Measurements from ENCODE around the gene CPM. TPM values are rescaled to one million over a fixed set of nuclear protein-coding genes. Genes with fewer than 3 reads are reported as not detected.
"Not testable (repeated sequence)": the region's sequence is repeated elsewhere in the genome, so short reads cannot be mapped to it uniquely, and the experiment has no call there.

CPM gene
- total RNA-seq, 4 donors from 2014 or later, result 11.7 to 45.4 (median 33.9) TPM

DNA sequence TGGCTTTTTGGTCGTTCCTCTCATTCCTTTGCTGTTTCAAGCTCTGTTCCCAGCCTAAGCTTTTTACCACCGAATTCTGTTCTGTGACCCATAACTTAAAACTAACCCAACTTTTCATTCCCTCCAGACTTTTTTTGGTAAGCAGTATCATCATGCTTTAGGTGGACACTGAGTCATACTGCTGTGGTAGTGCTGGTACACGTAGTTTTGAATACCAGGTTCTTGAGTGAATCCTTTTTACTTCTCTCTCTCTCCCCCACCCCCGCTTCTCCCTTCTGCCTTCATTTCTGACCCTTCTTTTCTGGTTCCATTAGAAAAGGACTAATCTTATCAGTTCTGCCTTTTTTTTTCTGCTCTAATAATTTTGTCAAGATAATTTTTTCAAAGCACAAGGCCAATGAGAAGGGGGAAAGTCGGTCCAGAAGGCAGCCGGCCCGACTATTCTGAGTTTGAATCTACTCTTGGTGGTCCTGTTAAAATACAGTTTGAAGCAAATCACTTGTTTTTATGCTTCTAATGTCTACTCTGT lies 127.3 kb downstream of the CPM start:
- no peak for TF ChIP-seq CTCF (IDR thresholded peaks at IDR 0.05)
- no peak for TF ChIP-seq POLR2A (IDR thresholded peaks at IDR 0.05)
- Histone ChIP-seq H3K4me1 (peaks cover 0 to 3% (median 0%) of the 10 kb centered on the region in 4 donors), H3K27me3 (no peaks in the 10 kb centered on the region), H3K36me3 (peaks cover 0 to 8% (median 0%) of the 10 kb centered on the region in 3 donors), H3K4me3 (no peak overlapping the region), H3K9me3 (no peaks in the 10 kb centered on the region), H3K27ac (no peak overlapping the region)
- DNase-seq, result no peak

- no peak for TF ChIP-seq CTCF (IDR thresholded peaks at IDR 0.05)
- no peak for TF ChIP-seq POLR2A (IDR thresholded peaks at IDR 0.05)
- Histone ChIP-seq H3K27ac (no peak overlapping the region), H3K4me3 (no peak overlapping the region), H3K36me3 (peaks cover 0 to 2% (median 0%) of the 10 kb centered on the region in 3 donors), H3K9me3 (no peaks in the 10 kb centered on the region), H3K27me3 (no peaks in the 10 kb centered on the region), H3K4me1 (peaks cover 0 to 3% (median 0%) of the 10 kb centered on the region in 4 donors)
- DNase-seq, result no peak
Measured at GRCh38 chr12:68804657-68805591, 128.0 kb downstream of the CPM start.

GRCh38 chr12:68803948-68804656 lies 128.9 kb downstream of the CPM start:
- Histone ChIP-seq H3K9me3 (no peaks in the 10 kb centered on the region), H3K4me1 (peaks cover 0 to under 1% (median 0%) of the 10 kb centered on the region in 4 donors), H3K4me3 (no peak overlapping the region), H3K27ac (no peak overlapping the region), H3K36me3 (no peaks in the 10 kb centered on the region), H3K27me3 (no peaks in the 10 kb centered on the region)
- no peak for TF ChIP-seq POLR2A (IDR thresholded peaks at IDR 0.05)
- DNase-seq, result no peak

- not testable (repeated sequence) for H3K4me1 ChIP-seq, DNase-seq, H3K4me3 ChIP-seq, H3K9me3 ChIP-seq, H3K36me3 ChIP-seq, H3K27me3 ChIP-seq
- peak overlapping the region in 1 of 4 donors; percentile 12 for H3K27ac ChIP-seq
Measured at GRCh38 chr12:68802911-68803651, 129.9 kb downstream of the CPM start.

DNA sequence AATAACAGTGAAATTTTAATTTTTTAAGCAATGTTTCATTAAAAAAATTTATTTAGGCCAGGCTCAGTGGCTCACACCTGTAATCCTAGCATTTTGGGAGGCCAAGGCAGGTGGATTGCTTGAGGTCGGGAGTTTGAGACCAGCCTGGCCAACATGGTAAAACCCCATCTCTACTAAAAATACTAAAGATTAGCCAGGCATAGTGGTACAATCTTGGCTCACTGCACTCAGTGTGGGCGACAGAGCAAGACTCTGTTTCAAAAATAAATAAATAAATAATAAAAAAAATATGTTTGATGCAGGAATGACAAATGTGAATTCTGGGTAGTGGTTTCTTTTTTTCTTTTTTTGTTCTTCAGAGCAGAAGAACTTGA lies 130.6 kb downstream of the CPM start:
- not testable (repeated sequence) for DNase-seq, H3K4me3 ChIP-seq, H3K36me3 ChIP-seq, H3K27ac ChIP-seq, H3K9me3 ChIP-seq, H3K27me3 ChIP-seq, H3K4me1 ChIP-seq

Small RNAs within 50 kb of the gene (small RNA-seq; reads per million reads assigned to genes)
- gene AC025423.5, result 0 reads per million in 2 donors
- gene RNU7-4P, result 0 reads per million in 2 donors

Other genes starting within 250 kb of the CPM start
- gene NUP107, start 246.2 kb downstream of the CPM start, total RNA-seq, result 10 to 100 TPM; 24.3 to 58.6 (median 36.1) TPM
- gene SLC35E3, start 187.0 kb downstream of the CPM start, total RNA-seq, result 10 to 100 TPM in 2 of 4 donors, 1 to 10 TPM in 2; 3.5 to 23.1 (median 12.2) TPM
- 100 to 1,000 TPM in 2 of 4 donors, 10 to 100 TPM in 2; 64.7 to 126 (median 95.3) TPM for gene MDM2, start 125.0 kb downstream of the CPM start, total RNA-seq

All from Peyer's patch (tissue), 4 donors.